D341Med (cell line): ENCODE results near the gene ZBTB11.
"Not testable (repeated sequence)": the region's sequence is repeated elsewhere in the genome, so short reads cannot be mapped to it uniquely, and the experiment has no call there.

Source experiments
- DNase-seq: peaks from one replicate; pipeline ENCODE4 v3.0.0; 2012; ENCODE audit warnings: low spot score

The ZBTB11 gene

DNA sequence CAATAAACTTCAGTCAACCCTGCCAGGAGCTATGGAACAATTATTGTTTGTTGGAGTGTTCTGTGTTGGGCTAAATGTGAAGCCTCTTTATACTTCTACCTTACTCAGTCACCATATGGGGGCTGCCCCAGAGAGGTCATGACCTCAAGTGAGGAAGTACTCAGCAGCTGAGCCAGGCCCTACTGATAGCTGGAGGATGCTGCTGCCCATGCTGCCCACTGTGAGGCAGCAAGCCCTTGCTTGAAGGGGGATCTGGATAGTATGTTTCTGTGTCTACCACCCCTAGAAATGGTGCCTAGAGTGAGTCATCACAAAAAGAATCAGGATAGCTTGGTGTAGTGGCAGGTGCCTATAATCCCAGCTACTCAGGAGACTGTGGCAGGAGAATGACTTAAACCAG lies 14.0 kb upstream of the ZBTB11 start:
- no peak for DNase-seq

DNA sequence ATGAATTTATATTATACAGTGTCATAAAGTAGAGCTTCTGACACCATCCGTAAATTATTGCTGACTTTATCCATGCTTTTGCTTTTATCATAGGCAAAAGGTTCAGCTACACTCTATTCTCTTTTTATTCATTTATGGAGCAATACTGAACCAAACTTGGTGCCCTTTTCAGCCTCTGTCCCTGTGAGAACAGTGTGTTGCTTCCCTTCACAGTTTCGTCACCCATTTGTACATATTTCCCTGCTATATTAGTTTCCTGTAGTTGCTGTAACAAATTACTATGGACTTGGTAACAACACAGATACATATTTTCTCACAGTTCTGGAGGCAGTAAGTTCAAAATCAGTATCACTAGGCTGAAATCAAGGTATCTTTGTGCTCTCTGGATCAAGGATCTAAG lies 12.4 kb upstream of the ZBTB11 start:
- no peak for DNase-seq

DNA sequence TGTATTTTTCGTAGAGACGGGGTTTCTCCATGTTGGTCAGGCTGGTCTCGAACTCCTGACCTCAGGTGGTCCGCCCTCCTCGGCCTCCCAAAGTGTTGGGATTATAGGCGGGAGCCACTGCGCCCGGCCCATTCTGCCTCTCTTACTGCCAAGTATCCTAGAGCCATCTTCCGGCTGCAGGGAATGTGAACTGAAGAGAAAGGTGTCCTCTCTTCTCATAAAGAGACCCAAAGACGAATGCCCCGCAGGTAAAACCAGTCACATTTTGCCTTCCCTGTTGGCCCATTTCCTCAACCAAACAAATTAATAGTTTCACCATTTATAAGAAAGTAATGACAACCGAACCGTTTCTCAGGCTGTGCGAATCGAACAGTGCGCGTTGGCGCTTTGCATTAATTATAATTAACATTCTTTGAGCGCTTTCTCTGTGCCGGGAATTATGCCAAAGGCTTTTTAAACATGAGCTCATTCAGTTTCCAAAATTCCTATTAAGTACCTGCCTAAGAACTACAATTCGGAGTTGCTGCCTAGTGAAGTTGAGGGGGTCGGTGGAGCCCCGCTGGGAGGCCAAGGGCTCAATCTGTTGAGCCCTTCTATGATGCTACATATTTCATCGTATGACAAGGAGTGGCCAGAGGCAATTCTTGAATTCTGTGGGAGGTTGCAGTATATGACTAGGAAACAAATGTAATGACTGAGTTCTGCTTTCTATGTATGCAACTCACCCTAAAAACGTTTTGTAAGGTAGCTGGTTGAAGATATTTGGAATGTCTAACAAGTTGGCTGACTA lies 10.4 kb upstream of the ZBTB11 start:
- DNase-seq = peak; percentile 34

DNA sequence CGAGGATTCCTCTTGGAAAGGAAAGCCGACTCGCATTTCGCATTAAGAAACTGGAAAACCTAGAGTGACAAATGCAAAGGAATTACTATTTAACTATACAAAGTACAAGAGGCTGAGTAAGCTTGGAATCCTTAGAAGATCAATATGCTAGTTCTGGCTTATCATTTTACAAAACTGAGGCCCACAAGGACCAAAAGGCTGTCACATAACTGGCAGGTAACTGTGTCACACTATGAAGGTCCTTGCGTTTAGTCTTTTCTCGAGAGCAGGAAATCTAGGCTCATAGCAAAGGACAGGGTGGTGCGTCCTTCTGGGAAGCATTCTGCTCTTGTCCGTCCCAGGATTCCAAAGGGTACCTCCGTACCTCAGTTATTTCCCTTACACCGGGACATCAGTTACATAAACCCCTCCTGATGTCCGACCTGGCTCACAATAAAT lies 9.0 kb upstream of the ZBTB11 start:
- DNase-seq = no peak

DNA sequence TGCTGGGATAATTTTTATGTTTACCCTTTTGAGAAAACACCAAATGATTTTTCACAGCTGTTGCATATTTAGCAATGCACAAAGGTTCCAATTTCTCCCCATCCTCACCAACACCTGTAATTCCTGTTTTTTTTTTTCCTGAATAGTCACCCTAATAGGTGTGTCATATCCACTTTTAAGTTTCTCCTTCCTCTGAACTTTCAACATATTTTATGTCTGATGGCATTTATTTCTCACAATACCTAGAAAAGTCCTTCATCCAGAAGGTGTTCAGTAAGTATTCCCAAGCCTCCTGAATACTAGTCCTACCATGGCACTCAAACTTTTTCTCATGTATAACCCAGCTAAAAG lies 8.1 kb upstream of the ZBTB11 start:
- no peak for DNase-seq

DNA sequence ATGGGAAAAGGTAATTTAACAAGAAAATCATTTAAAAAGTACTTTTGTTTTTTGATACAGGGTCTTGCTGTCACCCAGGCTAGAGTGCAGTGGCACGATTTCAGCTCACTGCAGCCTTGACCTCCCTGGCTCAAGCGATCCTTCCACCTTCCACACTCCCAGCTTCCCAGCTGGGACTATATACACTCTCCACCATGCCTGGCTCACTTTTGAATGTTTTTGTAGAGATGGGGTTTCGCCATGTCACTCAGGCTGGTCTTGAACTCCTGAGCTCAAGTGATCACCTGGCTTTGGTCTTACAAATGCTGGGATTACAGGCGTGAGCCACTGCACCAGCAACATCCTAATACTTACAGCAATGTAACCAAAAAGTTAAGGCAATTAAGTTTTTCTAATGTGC lies 3.5 kb upstream of the ZBTB11 start:
- no peak for DNase-seq

DNA sequence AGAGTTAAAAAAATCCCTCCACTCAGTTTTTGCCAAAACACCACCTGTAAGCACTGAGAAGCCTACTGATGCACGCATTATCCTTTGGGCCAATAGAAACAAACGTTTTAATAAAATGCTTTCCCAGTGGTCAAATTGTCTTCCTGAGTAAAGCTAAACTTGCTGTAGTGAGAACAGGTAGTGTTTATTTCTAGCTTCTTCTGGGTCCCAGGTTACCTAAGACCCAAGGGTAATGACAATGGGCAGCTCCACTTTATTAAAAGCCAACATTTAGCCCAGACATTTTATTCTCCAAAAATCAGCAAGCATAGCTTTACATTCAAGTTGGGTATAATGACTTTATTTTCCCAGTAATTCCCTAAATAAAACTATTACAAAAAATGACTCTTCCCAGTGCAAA lies 1.9 kb upstream of the ZBTB11 start:
- not testable (repeated sequence) for DNase-seq

DNA sequence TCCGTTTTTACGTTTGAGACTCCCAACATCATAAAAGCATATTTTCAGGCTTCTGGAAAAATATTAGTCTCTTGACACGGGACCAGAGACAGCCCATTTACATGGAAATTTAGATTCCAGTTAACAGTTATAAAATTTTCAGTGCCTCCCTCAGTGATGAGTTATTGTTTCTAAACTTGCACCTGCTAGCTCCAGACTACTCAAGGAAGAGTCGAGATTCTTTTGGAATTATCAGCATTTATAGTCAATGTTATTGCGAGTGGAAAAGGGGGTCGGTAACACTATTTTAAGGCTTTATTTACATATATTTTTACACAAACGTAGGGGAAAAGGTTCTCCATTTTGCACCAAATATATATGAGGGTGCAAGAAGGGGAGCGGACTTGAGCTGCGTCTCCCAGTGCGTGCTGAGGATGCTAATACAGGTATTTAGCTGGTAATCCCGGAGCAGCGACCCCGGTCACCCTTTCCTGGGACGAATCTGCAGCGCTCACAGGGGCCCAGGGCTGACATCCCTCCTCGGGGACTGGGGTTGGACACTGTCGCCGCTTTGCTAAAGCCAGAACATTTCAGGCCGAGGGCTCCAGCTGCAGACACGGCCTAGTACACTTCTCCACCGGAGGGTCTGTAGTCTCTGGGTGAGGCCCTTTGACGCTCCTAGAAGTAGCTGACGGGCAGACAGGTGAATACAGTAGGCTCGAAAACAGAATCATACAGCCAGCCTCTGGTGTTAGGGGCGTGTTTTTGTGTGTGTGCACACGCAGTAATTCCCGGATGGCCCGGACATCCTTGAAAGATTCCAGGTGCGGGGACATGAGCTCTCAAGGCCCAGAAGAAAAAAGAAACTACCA lies 729 bp upstream of the ZBTB11 start:
- DNase-seq = peak; percentile 45

DNA sequence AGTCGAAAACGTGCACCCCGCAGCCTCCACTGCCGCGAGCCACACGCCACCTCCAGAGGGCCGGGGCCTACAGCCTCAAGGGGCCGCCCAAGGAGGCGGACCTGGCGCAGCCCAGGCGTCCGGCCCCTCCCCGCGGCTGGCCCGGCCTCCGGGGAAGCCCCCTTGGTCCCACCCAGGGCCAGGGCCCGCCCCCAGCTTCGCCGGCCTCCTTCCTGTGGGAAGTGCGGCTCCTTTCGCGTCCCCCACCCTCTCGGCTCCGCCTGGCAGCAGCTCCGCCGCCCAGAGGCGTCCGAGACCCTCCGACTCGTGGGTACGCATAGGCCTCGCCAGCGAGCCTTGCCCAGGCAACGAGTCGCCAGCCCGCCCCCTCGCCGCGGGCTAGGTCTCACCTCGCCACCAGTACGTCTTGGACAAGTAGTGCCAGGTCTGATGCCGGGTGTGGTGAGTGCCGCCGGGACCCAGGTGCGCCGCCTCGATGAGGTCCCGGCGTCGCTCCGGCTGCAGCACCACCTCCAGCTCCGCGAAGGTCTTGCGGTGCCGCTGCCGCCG lies 642 bp downstream of the ZBTB11 start:
- DNase-seq = peak; percentile 97

DNA sequence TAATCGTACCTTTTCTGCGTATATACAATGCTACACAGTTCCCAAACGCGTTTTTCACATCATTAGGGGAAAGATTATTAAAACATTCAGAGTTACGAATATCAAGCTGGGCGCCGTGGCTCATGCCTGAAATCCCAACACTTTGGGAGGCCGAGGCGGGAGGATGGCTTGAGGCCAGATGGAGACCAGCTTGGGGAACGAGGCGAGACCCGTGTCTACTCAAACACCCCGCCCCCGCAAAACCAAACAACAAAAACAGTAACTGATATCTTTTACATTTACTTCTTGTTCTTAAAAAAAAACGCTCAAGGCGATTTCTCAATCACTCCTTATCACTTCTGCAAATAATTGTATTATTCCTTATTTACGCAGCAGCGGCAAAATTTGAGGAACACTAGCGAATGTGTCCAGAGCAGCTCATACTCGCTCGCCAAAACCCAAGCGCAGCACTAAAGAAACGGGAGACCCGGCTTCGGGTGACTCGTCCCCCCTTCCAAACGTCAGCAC lies 1.2 kb downstream of the ZBTB11 start:
- DNase-seq = peak; percentile 27

DNA sequence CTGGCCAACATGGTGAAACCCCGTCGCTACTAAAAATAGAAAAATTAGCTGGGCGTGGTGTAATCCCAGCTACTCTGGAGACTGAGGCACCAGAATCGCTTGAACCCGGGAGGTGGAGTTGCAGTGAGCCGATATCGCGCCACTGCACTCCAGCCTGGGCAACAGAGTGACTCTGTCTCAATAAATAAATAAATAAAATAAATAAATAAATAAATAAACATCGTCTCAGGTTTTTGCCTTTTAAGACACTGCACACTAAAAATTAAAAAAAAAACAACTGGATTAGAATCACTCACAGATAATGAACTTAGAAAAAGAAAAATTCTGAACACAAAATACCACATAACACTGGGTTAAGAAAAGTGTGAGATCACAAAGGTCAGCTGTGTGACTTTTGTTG lies 2.4 kb downstream of the ZBTB11 start:
- no peak for DNase-seq

DNA sequence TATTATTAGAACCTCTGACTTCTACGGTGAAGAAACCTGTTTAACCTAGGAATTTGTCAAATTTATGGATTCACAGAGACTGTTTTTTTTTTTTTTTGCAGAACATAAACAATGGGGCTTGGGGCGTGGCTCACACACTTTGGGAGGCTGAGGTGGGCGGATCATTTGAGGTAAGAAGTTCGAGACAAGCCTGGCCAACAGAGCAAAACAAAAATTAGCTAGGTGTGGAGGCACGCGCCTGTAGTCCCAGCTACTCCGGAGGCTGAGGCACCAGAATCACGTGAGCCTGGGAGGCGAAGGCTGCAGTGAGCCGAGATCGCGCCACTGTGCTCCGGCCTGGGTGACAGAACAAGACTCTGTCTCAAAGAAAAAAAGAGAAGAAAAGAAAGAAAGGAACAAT lies 3.0 kb downstream of the ZBTB11 start:
- no peak for DNase-seq

DNA sequence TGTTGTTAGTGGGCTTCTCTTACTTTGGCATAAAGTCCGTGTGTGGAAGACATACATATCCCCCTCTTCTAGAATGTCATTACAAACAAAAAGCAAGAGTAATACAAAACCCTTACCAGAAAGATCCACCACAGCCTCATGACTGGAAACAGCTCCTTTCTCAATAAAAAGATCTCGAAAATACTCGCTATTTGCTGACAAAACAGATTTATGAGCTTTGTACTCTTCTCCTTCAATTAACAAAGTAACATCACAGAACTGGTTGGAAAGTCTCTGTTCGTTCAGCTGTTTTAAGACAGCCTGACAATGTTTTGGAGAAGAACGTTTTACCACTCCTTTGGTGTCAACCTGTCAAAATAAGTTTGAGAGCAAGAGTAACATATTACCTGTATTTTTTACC lies 5.9 kb downstream of the ZBTB11 start:
- no peak for DNase-seq

DNA sequence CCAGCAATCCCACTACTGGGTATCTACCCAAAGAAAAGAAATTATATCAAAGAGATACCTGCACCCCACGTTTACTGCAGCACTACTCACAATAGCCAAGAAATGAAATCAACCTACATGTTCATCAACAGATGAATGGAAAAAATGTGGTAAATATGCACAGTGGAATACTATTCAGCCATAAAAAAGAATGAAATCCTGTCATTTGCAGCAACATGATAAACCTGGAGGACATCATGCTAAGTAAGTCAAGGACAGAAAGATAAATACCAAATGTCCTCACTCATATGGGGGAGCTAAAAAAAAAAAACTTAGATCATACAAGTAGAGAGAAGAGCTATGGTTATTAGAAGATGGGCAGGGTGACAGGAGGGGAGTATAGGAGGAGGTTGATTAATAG lies 9.1 kb downstream of the ZBTB11 start:
- DNase-seq = no peak

DNA sequence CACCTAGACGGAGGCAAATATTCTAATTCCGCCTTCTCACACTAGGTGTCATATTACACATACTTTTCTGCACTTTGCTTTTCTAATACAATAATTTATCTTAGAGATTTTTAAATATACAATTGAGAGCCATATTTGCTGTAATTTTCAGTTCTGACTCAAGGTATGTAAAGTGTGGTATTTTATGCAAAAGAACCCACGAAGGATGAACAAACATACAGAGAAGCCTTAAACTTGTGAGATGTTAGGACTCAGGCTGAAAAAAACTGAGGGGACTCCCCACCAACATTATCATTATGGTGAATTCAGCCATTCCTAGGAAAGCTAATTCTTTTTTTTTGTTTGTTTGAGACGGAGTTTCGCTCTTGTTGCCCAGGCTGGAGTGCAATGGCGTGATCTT lies 9.6 kb downstream of the ZBTB11 start:
- no peak for DNase-seq

DNA sequence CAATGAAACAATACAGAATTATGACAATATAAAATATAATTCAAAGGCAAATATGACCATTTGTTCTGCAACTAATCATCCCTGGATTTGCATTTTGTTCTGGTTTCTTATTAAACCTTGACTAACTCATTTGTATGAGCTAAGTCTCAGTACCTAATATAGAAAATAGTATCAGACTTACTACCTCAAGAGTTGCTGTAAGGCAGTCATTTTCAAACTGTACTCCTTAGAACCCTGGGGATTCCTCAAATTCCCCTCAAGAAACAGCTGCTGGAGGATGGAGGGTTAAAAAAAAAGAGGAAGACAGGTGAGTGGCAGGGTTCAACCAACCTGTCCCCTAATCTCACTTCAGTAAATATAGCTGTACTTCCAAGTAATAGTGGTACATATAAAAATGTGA lies 11.1 kb downstream of the ZBTB11 start:
- DNase-seq = no peak

DNA sequence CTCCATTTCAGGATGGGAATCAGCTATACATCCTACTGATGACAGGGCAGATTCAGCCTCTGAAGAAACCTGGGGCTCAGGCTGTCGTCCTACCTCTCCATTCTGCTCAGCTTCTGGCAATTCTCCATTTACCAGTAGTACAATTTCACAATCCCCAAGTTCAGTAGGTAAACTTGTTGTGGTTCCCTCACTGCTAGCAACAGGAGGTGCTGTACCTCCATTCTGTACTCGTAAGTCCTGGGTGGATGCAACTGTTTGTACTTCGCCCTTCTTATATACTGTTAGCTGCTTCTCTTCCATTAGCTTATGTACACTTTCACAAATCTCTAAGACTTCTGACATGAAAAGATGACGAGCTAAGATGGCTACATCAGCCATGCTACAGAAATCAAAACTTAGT lies 11.6 kb downstream of the ZBTB11 start:
- DNase-seq = no peak

DNA sequence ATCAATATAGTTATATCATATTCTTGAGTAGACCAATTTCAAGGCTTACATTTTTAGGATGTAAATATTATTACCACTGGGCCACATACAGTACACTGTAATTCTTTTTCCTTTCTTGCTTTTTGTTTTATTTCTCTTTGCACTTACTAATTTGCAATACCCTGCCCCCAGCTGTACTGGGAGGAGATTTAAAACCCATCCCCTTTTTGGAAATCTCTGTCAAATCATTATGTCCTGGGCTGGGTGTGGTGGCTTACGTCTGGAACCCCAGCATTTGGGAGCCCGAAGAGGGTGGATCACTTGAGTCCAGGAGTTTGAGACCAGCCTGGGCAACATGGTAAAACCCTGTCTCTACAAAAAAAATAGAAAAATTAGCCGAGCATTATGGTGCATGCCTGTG lies 16.2 kb downstream of the ZBTB11 start:
- DNase-seq = no peak

DNA sequence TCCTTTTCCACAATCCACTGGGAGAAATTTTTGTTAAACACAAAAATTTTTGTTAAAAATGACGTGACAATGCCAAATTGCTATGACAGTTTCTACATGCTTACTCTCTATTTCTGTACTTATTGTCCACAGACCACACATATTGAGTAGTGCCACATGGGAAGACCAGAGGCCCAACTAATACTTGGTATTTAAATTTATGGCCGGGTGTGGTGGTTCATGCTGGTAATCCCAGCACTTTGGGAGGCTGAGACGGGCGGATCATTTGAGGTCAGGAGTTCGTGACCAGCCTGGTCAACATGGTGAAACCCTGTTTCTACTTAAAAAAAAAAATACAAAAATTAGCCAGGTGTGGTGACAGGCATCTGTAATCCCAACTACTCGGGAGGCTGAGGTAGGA lies 20.3 kb downstream of the ZBTB11 start:
- no peak for DNase-seq

DNA sequence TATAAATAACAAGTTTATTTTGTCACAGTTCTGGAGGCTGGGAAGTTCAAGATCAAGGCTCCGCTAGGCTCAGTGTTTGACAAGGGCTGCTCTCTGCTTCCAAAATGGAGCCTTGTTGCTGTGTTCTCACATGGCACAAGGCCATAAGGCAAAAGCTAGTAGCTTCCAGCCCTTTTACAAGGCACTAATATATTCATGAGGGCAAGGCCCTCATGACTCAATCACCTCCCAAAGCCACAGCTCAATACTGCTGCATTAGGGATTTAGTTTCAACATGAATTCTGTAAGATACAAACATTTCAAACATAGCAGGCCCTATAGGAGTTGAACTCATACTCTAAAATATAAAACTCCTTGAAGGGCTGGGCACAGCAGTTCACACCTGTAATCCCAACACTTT lies 30.2 kb downstream of the ZBTB11 start:
- no peak for DNase-seq

DNA sequence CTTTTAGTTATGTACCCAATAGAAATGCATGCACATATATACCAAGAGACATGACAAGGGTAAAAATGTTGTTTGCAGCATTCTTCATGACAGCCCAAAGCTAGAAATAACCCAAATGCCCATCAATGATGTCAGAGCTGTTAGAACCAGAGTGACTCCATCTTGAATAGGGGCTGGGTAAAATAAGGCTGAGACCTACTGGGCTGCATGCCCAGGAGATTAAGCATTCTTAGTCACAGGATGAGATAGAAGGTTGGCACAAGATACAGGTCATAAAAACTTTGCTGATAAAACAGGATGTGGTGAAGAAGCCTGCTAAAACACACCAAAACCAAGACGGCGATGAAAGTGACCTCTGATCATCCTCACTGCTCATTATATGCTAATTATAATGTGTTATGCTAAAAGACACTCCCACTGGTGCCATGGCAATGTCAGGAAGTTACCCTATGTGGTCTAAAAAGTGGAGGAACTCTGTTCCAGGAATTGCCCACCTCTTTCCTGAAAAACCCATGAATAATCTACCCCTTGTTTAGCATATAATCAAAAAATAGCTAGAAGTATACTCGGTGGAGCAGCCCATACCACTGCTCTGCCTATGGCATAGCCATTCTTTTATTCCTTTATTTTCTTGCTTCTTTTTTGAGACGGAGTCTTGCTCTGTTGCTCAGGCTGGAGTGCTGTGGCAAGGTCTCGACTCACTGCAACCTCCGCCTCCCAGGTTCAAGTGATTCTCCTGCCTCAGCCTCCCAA lies 32.9 kb downstream of the ZBTB11 start:
- no peak for DNase-seq
